Fibroblast of upper back skin (primary cell): Measurements from ENCODE around the gene RAMP3.
"Not testable (repeated sequence)": the region's sequence is repeated elsewhere in the genome, so short reads cannot be mapped to it uniquely, and the experiment has no call there.

Experiments used
- DNase-seq: peaks from one replicate; pipeline ENCODE4 v3.0.0-alpha.2; 2013

The RAMP3 gene

GRCh38 chr7:45158471-45158870 is 880 bp downstream of the RAMP3 start:
- no peak for DNase-seq

- no peak for DNase-seq
Observed at GRCh38 chr7:45159296-45159695, 1.7 kb downstream of the RAMP3 start.

GRCh38 chr7:45160417-45160881 is 2.9 kb downstream of the RAMP3 start:
- DNase-seq = no peak

GRCh38 chr7:45161138-45161537 is 3.5 kb downstream of the RAMP3 start:
- DNase-seq = no peak

- DNase-seq = no peak
Observed at GRCh38 chr7:45161842-45162241, 4.3 kb downstream of the RAMP3 start.

GRCh38 chr7:45162311-45162845 is 4.8 kb downstream of the RAMP3 start:
- DNase-seq = no peak

- no peak for DNase-seq
Observed at GRCh38 chr7:45162943-45163691, 5.5 kb downstream of the RAMP3 start.

- DNase-seq = no peak
Observed at GRCh38 chr7:45163692-45164052, 6.1 kb downstream of the RAMP3 start.

- DNase-seq = not testable (repeated sequence)
Observed at GRCh38 chr7:45164271-45164670, 6.7 kb downstream of the RAMP3 start.

- DNase-seq = no peak
Observed at GRCh38 chr7:45165857-45166256, 8.3 kb downstream of the RAMP3 start.

GRCh38 chr7:45171946-45172345 is 14.4 kb downstream of the RAMP3 start:
- DNase-seq = no peak

- DNase-seq = no peak
Observed at GRCh38 chr7:45173596-45174327, 16.2 kb downstream of the RAMP3 start.

GRCh38 chr7:45174328-45174610 is 16.7 kb downstream of the RAMP3 start:
- no peak for DNase-seq

- no peak for DNase-seq
Observed at GRCh38 chr7:45174966-45175765, 17.6 kb downstream of the RAMP3 start.

GRCh38 chr7:45176091-45176490 is 18.5 kb downstream of the RAMP3 start:
- DNase-seq = no peak

GRCh38 chr7:45176886-45177731 is 19.5 kb downstream of the RAMP3 start:
- no peak for DNase-seq

- DNase-seq = no peak
Observed at GRCh38 chr7:45177801-45178200, 20.2 kb downstream of the RAMP3 start.

- DNase-seq = no peak
Observed at GRCh38 chr7:45178241-45179225, 20.9 kb downstream of the RAMP3 start.

- DNase-seq = no peak
Observed at GRCh38 chr7:45179666-45180065, 22.1 kb downstream of the RAMP3 start.

- DNase-seq = no peak
Observed at GRCh38 chr7:45180084-45180986, 22.7 kb downstream of the RAMP3 start.
